Retinal pigment epithelial cell (primary cell): ENCODE data around the gene SLC7A1.

ENCODE experiments used
- DNase-seq: peaks from one replicate; pipeline ENCODE4 v3.0.0-alpha.2; 2010; ENCODE audit warnings: low read depth
- H3K4me3 ChIP-seq: 2 replicates; pipeline ENCODE4 v1.5.1; 2011; ENCODE audit warnings: mild to moderate bottlenecking, low read length, control low read depth, moderate library complexity
- CTCF ChIP-seq: conservative IDR thresholded peaks from 2 replicates; pipeline ENCODE4 v1.5.1; 2011; ENCODE audit warnings: low read depth, low read length, control low read depth, inconsistent platforms

The SLC7A1 gene

GRCh38 chr13:29471551-29471950 is 123.9 kb downstream of the SLC7A1 start:
- H3K4me3 ChIP-seq: no peak overlapping the region
- TF ChIP-seq CTCF: no peak
- no peak for DNase-seq

GRCh38 chr13:29465741-29466293 is 129.7 kb downstream of the SLC7A1 start:
- no peak for DNase-seq
- TF ChIP-seq CTCF: no peak
- H3K4me3 ChIP-seq: no peak overlapping the region

- DNase-seq: no peak
- no peak for TF ChIP-seq CTCF
Observed at GRCh38 chr13:29464105-29464679, 131.3 kb downstream of the SLC7A1 start.

GRCh38 chr13:29459813-29460355 is 135.6 kb downstream of the SLC7A1 start:
- no peak for TF ChIP-seq CTCF

More at GRCh38 chr13:29464105-29464679, 131.3 kb downstream of the SLC7A1 start:
- H3K4me3 ChIP-seq: no peak overlapping the region

More at GRCh38 chr13:29459813-29460355, 135.6 kb downstream of the SLC7A1 start:
- H3K4me3 ChIP-seq: no peak overlapping the region
- no peak for DNase-seq
